Neural cell (in vitro differentiated cells): ENCODE measurements around the gene CAMK2B.

ENCODE experiments used
- RAD21 ChIP-seq: fragments of 450-650 bp; conservative IDR thresholded peaks from 2 replicates; pipeline ENCODE4 v1.6.1; 2014; ENCODE audit warnings: antibody characterized with exemption, mild to moderate bottlenecking, moderate library complexity
- TAF1 ChIP-seq: IDR thresholded peaks from 2 replicates; pipeline ENCODE4 v1.6.1; 2012; ENCODE audit warnings: low read depth
- TF ChIP-seq, protein P1 (sequence below): fragments of 450-650 bp; IDR thresholded peaks from 2 replicates; pipeline ENCODE4 v1.5.1; 2014; ENCODE audit warnings: antibody characterized with exemption, mild to moderate bottlenecking, moderate library complexity; ENCODE audit not compliant: poor library complexity, severe bottlenecking

- TF ChIP-seq TAF1 (no peak), RAD21 (no peak)
- TF ChIP-seq, protein P1, sequence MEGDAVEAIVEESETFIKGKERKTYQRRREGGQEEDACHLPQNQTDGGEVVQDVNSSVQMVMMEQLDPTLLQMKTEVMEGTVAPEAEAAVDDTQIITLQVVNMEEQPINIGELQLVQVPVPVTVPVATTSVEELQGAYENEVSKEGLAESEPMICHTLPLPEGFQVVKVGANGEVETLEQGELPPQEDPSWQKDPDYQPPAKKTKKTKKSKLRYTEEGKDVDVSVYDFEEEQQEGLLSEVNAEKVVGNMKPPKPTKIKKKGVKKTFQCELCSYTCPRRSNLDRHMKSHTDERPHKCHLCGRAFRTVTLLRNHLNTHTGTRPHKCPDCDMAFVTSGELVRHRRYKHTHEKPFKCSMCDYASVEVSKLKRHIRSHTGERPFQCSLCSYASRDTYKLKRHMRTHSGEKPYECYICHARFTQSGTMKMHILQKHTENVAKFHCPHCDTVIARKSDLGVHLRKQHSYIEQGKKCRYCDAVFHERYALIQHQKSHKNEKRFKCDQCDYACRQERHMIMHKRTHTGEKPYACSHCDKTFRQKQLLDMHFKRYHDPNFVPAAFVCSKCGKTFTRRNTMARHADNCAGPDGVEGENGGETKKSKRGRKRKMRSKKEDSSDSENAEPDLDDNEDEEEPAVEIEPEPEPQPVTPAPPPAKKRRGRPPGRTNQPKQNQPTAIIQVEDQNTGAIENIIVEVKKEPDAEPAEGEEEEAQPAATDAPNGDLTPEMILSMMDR: no peak
These were observed 67.0 kb downstream of the CAMK2B start for GRCh38 chr7:44258423-44258760.
